IMR-90 (cell line): ENCODE measurements around the gene FAM209A. TPM values are rescaled to one million over a fixed set of nuclear protein-coding genes. Genes with fewer than 3 reads are reported as not detected.

Experiments used
- ATAC-seq: fragments of 200-7000 bp; cut with Tn5 transposase; 2 replicates; pipeline ENCODE4 v1.9.1; 2020; ENCODE audit warnings: low read depth, mild to moderate bottlenecking, moderate library complexity
- BruUV-seq: library from RNA; stranded (reverse); fragments of 400-500 nt; replicated peaks from 2 replicates; lab custom pipeline; 2021; lab: Mats Ljungman, UMichigan
- CTCF ChIA-PET: fragments of 300-600 bp; formaldehyde crosslinking; extraction: SDS; loops from one replicate; lab custom pipeline; 2021; ENCODE audit warnings: antibody characterized with exemption; lab: Yijun Ruan, JAX
- POLR2A ChIA-PET: fragments of 300-600 bp; sonication (Branson Sonifier 250); formaldehyde crosslinking; loops from one replicate; lab custom pipeline; 2022; ENCODE audit warnings: antibody characterized with exemption; ENCODE audit not compliant: unreplicated experiment; lab: Charles Lee
- DNase-seq: peaks from one replicate; pipeline ENCODE4 v3.0.0; 2013
- H2AFZ ChIP-seq: replicated peaks from 2 replicates; pipeline ENCODE3; 2013; ENCODE audit warnings: low read length, mild to moderate bottlenecking; ENCODE audit not compliant: poor library complexity
- H2AK5ac ChIP-seq: 2 replicates; pipeline ENCODE4 v1.6.1; 2013; ENCODE audit warnings: low read depth, low read length, inconsistent platforms
- H2AK9ac ChIP-seq: replicated peaks from 2 replicates; pipeline ENCODE3; 2013; ENCODE audit warnings: mild to moderate bottlenecking, low read depth, low read length, moderate library complexity; ENCODE audit not compliant: poor library complexity
- H2BK120ac ChIP-seq: 2 replicates; pipeline ENCODE4 v1.6.1; 2013; ENCODE audit warnings: low read depth, low read length, inconsistent platforms
- H2BK15ac ChIP-seq: 3 replicates; pipeline ENCODE4 v1.6.1; 2013; ENCODE audit warnings: low read depth, low read length, inconsistent platforms
- H2BK20ac ChIP-seq: 2 replicates; pipeline ENCODE4 v1.6.1; 2013; ENCODE audit warnings: low read depth, mild to moderate bottlenecking, inconsistent platforms, low read length, moderate library complexity
- H2BK5ac ChIP-seq: 2 replicates; pipeline ENCODE4 v1.6.1; 2013; ENCODE audit warnings: mild to moderate bottlenecking, low read depth, low read length, inconsistent platforms; ENCODE audit not compliant: poor library complexity, severe bottlenecking
- H3K14ac ChIP-seq: replicated peaks from 2 replicates; pipeline ENCODE4 v1.6.1; 2013; ENCODE audit warnings: low read depth, low read length, inconsistent platforms
- H3K18ac ChIP-seq: 2 replicates; pipeline ENCODE4 v1.6.1; 2013; ENCODE audit warnings: low read depth, low read length, control low read depth
- H3K23ac ChIP-seq: 2 replicates; pipeline ENCODE4 v1.6.1; 2013; ENCODE audit warnings: low read depth, low read length, inconsistent platforms
- H3K27ac ChIP-seq: 2 replicates; pipeline ENCODE4 v1.5.1; 2013; ENCODE audit warnings: mild to moderate bottlenecking, control low read depth, low read length; ENCODE audit not compliant: insufficient read depth
- H3K27me3 ChIP-seq: 2 replicates; pipeline ENCODE4 v1.6.1; 2013; ENCODE audit warnings: low read length; ENCODE audit not compliant: control insufficient read depth, insufficient read depth
- H3K36me3 ChIP-seq: 2 replicates; pipeline ENCODE4 v1.6.1; 2013; ENCODE audit warnings: low read length, mixed read lengths; ENCODE audit not compliant: control insufficient read depth, insufficient read depth
- H3K4ac ChIP-seq: 2 replicates; pipeline ENCODE4 v1.6.1; 2013; ENCODE audit warnings: low read depth, low read length, inconsistent platforms
- H3K4me1 ChIP-seq: 2 replicates; pipeline ENCODE4 v1.6.1; 2013; ENCODE audit warnings: low read length, mixed read lengths; ENCODE audit not compliant: control insufficient read depth, insufficient read depth
- H3K4me2 ChIP-seq: 2 replicates; pipeline ENCODE4 v1.6.1; 2013; ENCODE audit warnings: low read depth, mild to moderate bottlenecking, control low read depth, low read length, moderate library complexity
- H3K4me3 ChIP-seq: 2 replicates; pipeline ENCODE4 v1.5.1; 2013; ENCODE audit warnings: low read depth, mild to moderate bottlenecking, control low read depth, low read length, moderate library complexity; ENCODE audit not compliant: insufficient read depth
- H3K56ac ChIP-seq: 2 replicates; pipeline ENCODE4 v1.6.1; 2013; ENCODE audit warnings: low read length, inconsistent platforms; ENCODE audit not compliant: insufficient read depth; ENCODE audit errors: extremely low read depth
- H3K79me1 ChIP-seq, 2 experiments: 2 replicates each; pipeline ENCODE4 v1.6.1; 2013; ENCODE audit warnings: low read length in 2 of 2, inconsistent platforms in 1 of 2, low read depth in 1 of 2
- H3K9ac ChIP-seq: 2 replicates; pipeline ENCODE4 v1.6.1; 2013; ENCODE audit warnings: low read depth, low read length, control low read depth
- H3K9me1 ChIP-seq: 2 replicates; pipeline ENCODE4 v1.6.1; 2013; ENCODE audit warnings: low read length, inconsistent platforms; ENCODE audit not compliant: insufficient read depth
- H3K9me3 ChIP-seq: 2 replicates; pipeline ENCODE4 v1.6.1; 2013; ENCODE audit warnings: low read length; ENCODE audit not compliant: control insufficient read depth, insufficient read depth
- H4K20me1 ChIP-seq: 2 replicates; pipeline ENCODE4 v1.6.1; 2013; ENCODE audit warnings: low read length, inconsistent platforms; ENCODE audit not compliant: insufficient read depth
- H4K5ac ChIP-seq: 2 replicates; pipeline ENCODE4 v1.6.1; 2013; ENCODE audit warnings: mild to moderate bottlenecking, low read depth, low read length, control low read depth
- H4K8ac ChIP-seq, 2 experiments: 2 replicates each; pipeline ENCODE4 v1.6.1; 2013; ENCODE audit warnings: low read depth in 2 of 2, low read length in 2 of 2, control low read depth in 1 of 2, inconsistent platforms in 1 of 2
- H4K91ac ChIP-seq: 2 replicates; pipeline ENCODE4 v1.6.1; 2013; ENCODE audit warnings: low read depth, low read length, inconsistent platforms; ENCODE audit not compliant: insufficient read depth
- BHLHE40 ChIP-seq: fragments of 150-350 bp; IDR thresholded peaks from 2 replicates; pipeline ENCODE4 v1.6.1; 2016; ENCODE audit warnings: mild to moderate bottlenecking, low read depth, low read length
- CEBPB ChIP-seq: IDR thresholded peaks from 2 replicates; pipeline ENCODE4 v1.6.1; 2012; ENCODE audit warnings: low read depth, low read length, improper control_type of control experiment
- CHD1 ChIP-seq: IDR thresholded peaks from 2 replicates; pipeline ENCODE4 v1.6.1; 2012; ENCODE audit warnings: low read depth, low read length, improper control_type of control experiment
- CTCF ChIP-seq: conservative IDR thresholded peaks from 2 replicates; pipeline ENCODE4 v1.5.1; 2012; ENCODE audit warnings: mild to moderate bottlenecking, low read depth, low read length, improper control_type of control experiment
- ELK1 ChIP-seq: fragments of 150-350 bp; IDR thresholded peaks from 2 replicates; pipeline ENCODE4 v1.6.1; 2016; ENCODE audit warnings: low read depth, mild to moderate bottlenecking, low read length, moderate library complexity, borderline replicate concordance
- FOS ChIP-seq: fragments of 150-350 bp; IDR thresholded peaks from 2 replicates; pipeline ENCODE4 v1.6.1; 2016; ENCODE audit warnings: low read depth, low read length
- MAFK ChIP-seq: IDR thresholded peaks from 2 replicates; pipeline ENCODE4 v1.6.1; 2012; ENCODE audit warnings: low read depth, low read length, improper control_type of control experiment
- MAZ ChIP-seq: IDR thresholded peaks from 2 replicates; pipeline ENCODE4 v1.6.1; 2012; ENCODE audit warnings: low read depth, mild to moderate bottlenecking, low read length, improper control_type of control experiment, moderate library complexity, borderline replicate concordance
- NFE2L2 ChIP-seq: fragments of 150-350 bp; IDR thresholded peaks from 2 replicates; pipeline ENCODE4 v1.6.1; 2016; ENCODE audit warnings: low read depth, mild to moderate bottlenecking, low read length
- POLR2A ChIP-seq: IDR thresholded peaks from 2 replicates; pipeline ENCODE4 v1.6.1; 2012; ENCODE audit warnings: mild to moderate bottlenecking, low read depth, low read length
- RAD21 ChIP-seq: IDR thresholded peaks from 2 replicates; pipeline ENCODE4 v1.6.1; 2012; ENCODE audit warnings: low read length, improper control_type of control experiment
- RCOR1 ChIP-seq: IDR thresholded peaks from 2 replicates; pipeline ENCODE4 v1.6.1; 2012; ENCODE audit warnings: mild to moderate bottlenecking, low read length, improper control_type of control experiment; ENCODE audit not compliant: insufficient replicate concordance
- RFX5 ChIP-seq: IDR thresholded peaks from 2 replicates; pipeline ENCODE4 v1.8.0; 2012; ENCODE audit warnings: low read depth, mild to moderate bottlenecking, low read length, moderate library complexity
- SMC3 ChIP-seq: fragments of 150-350 bp; IDR thresholded peaks from 2 replicates; pipeline ENCODE4 v1.6.1; 2016; ENCODE audit warnings: low read depth, mild to moderate bottlenecking, antibody characterized with exemption, low read length, moderate library complexity
- WGBS, 2 experiments: methylation state at CpG; one replicate each; pipeline versions ENCODE4 v1.1.5 to v1.1.7; 2013; ENCODE audit warnings: missing lambda C conversion rate in 2 of 2; ENCODE audit not compliant: insufficient read length in 1 of 2; ENCODE audit errors: extremely low coverage in 2 of 2; 5-methylcytosine and 5-hydroxymethylcytosine counted together
- dilution Hi-C: fragments of 300-500 bp; cut with HindIII; formaldehyde crosslinking; loops from one replicate; pipeline ENCODE4 v1.14.3; 2018; ENCODE audit warnings: low sequenced_read_pairs; ENCODE audit not compliant: unreplicated experiment
- in situ Hi-C: fragments of 300-500 bp; cut with MboI; formaldehyde crosslinking; loops from 3 replicates; pipeline ENCODE4 v1.14.3; 2019; ENCODE audit warnings: low sequenced_read_pairs, inconsistent platforms, mixed read lengths
- intact Hi-C: fragments of 100-400 bp; cut with micrococcal nuclease; formaldehyde crosslinking; loops from 2 replicates; pipeline ENCODE4 v1.10.0; 2022
- polyA plus RNA-seq, 3 experiments: library from polyadenylated mRNA; depleted of rRNA; stranded (reverse); fragments of >200 nt; gene quantifications; 2 replicates each; pipeline ENCODE4 v1.2.3, GENCODE V29; 2012; ENCODE audit warnings: low replicate concordance in 1 of 3
- total RNA-seq: library from RNA; depleted of rRNA; stranded (reverse); fragments of >200 nt; gene quantifications from 2 replicates; pipeline ENCODE4 v1.2.3, GENCODE V29; 2012

Gene FAM209A
- total and polyA plus RNA-seq, 2 of the 4 experiments (the other 2 are of a cell fraction), result 0.18 to 0.22 TPM

DNA sequence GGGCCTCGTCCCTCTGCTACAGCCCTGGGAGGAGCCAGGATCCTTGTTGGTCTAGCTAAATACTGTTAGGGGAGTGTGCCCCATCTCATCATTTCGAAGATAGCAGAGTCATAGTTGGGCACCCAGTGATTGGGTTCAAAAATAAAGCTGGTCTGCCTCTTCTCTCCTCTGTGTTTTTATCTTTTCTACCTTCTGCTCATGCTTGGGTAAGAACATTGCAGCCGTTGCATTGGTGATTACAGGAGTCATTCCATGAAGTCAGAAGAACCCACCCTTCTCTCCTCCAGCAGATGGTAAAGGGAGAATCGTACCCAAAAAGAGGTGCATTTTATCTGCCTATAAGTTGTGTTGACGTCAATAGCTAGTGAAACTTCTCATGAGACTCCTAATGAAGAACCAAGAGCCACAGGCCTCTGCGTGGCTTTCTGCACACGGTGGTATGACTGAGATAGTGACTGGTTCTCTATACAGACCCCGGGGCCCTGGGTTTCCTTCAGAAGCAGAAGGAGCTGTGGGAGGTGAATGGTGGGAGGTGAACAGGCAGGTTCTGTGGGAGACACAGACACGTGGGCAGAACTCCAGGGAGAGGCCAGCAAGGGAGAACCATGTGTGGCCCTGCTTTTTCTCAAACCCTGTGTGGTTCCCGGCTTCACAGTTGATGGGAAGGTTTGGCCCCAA is 5.7 kb upstream of the FAM209A start:
- intact Hi-C loops, result no loop called here

More for the DNA sequence above, 5.7 kb upstream of the FAM209A start:
- Histone ChIP-seq H3K9me1 (no peaks in the 10 kb centered on the region), H2BK5ac (no peak overlapping the region), H4K20me1 (peaks cover 4% of the 10 kb centered on the region; the same call in 1 of the 2 replicates), H2AK5ac (no peak overlapping the region), H4K8ac (no peak overlapping the region), H3K79me1 (no peaks in the 10 kb centered on the region), H3K56ac (no peak overlapping the region), H3K4me1 (0 out of 2 replicates have a peak, but pooled peaks cover 2% of the 10 kb centered on the region), H3K4ac (no peak overlapping the region), H3K36me3 (peaks cover 41% of the 10 kb centered on the region), H3K9ac (no peak overlapping the region), H4K91ac (no peak overlapping the region), H2BK120ac (no peak overlapping the region), H2BK20ac (no peak overlapping the region), H2AK9ac (no peak overlapping the region), H3K18ac (no peak overlapping the region), H2BK15ac (no peak overlapping the region), H3K4me3 (no peak overlapping the region), H3K27ac (no peak overlapping the region), H2AFZ (no peak overlapping the region), H4K5ac (no peak overlapping the region), H3K4me2 (no peak overlapping the region), H3K9me3 (peaks cover 11% of the 10 kb centered on the region), H3K23ac (no peak overlapping the region), H3K27me3 (no peaks in the 10 kb centered on the region), H3K14ac (no peak overlapping the region)
- in situ Hi-C loops, result no loop called here
- ATAC-seq (no peak), DNase-seq (no peak)
- dilution Hi-C loops, result no loop called here
- BruUV-seq, result no TSS peak
- WGBS, 2 experiments, result 100% methylated on average over 1 of the region's 10 CpGs; no CpG with 5 or more reads in 1 of the 2 experiments
- ChIA-PET CTCF (interaction anchor here (1.0 kb wide), 1 partner anchor 32 kb away, joined by 4 read pairs; no protein-coding TSS in a partner anchor), POLR2A (no interaction called here)
- TF ChIP-seq RCOR1 (no peak), RFX5 (no peak), CEBPB (no peak), BHLHE40 (no peak), SMC3 (no peak), FOS (no peak), NFE2L2 (no peak), CTCF (no peak), MAFK (no peak), MAZ (no peak), ELK1 (no peak), CHD1 (no peak), RAD21 (no peak), POLR2A (no peak)
